GM19463 (cell line): Measurements from ENCODE around the gene SFTPB.
"Not testable (repeated sequence)": the region's sequence is repeated elsewhere in the genome, so short reads cannot be mapped to it uniquely, and the experiment has no call there.

ENCODE experiments used
- ATAC-seq: cut with Tn5 transposase; IDR thresholded peaks from one replicate; pipeline ENCODE4 v1.9.1; 2021; ENCODE audit warnings: mild to moderate bottlenecking, moderate library complexity; ENCODE audit not compliant: unreplicated experiment

The SFTPB gene

GRCh38 chr2:85619617-85620016, 48.4 kb downstream of the SFTPB start:
- no peak for ATAC-seq

- ATAC-seq: not testable (repeated sequence)
Observed at GRCh38 chr2:85617723-85618122, 50.3 kb downstream of the SFTPB start.

GRCh38 chr2:85615413-85615728, 52.6 kb downstream of the SFTPB start:
- ATAC-seq: no peak

- not testable (repeated sequence) for ATAC-seq
Observed at GRCh38 chr2:85614757-85615156, 53.2 kb downstream of the SFTPB start.

- ATAC-seq: no peak
Observed at GRCh38 chr2:85613717-85614515, 54.1 kb downstream of the SFTPB start.

- peak; percentile 82 for ATAC-seq
Observed at GRCh38 chr2:85611705-85612587, 56.1 kb downstream of the SFTPB start, which contains the start of gene C2orf68. TSS of gene C2orf68 (minus strand) at chr2:85612066. CDS start at chr2:85611984, 82 bp downstream.

- no peak for ATAC-seq
Observed at GRCh38 chr2:85611217-85611704, 56.7 kb downstream of the SFTPB start.
